22Rv1 (cell line): ENCODE measurements around the gene GOLGA8F.
"Not testable (repeated sequence)": the region's sequence is repeated elsewhere in the genome, so short reads cannot be mapped to it uniquely, and the experiment has no call there.

Source experiments
- CTCF ChIP-seq: fragments of 450-650 bp; IDR thresholded peaks from 2 replicates; pipeline ENCODE4 v1.5.1; 2017; ENCODE audit warnings: mild to moderate bottlenecking
- ZFX ChIP-seq: fragments of 450-650 bp; IDR thresholded peaks from 2 replicates; pipeline ENCODE4 v1.6.1; 2017; ENCODE audit warnings: antibody characterized with exemption, borderline replicate concordance

GRCh38 chr15:28378364-28378763, at the start of gene GOLGA8F:
- TF ChIP-seq CTCF, ZFX: not testable (repeated sequence)
